HG03045 (cell line): Measurements from ENCODE around the gene MDFIC2.

Experiments
- ATAC-seq: cut with Tn5 transposase; IDR thresholded peaks from one replicate; pipeline ENCODE4 v1.9.1; 2021; ENCODE audit warnings: mild to moderate bottlenecking, moderate library complexity; ENCODE audit not compliant: unreplicated experiment

The MDFIC2 gene

GRCh38 chr3:70185661-70186060 lies 126.8 kb downstream of the MDFIC2 start:
- ATAC-seq = no peak

- ATAC-seq = no peak
Measured at GRCh38 chr3:70183781-70184504, 128.5 kb downstream of the MDFIC2 start.

- ATAC-seq = no peak
Measured at GRCh38 chr3:70182166-70182565, 130.3 kb downstream of the MDFIC2 start.

GRCh38 chr3:70180664-70181063 lies 131.8 kb downstream of the MDFIC2 start:
- no peak for ATAC-seq

DNA sequence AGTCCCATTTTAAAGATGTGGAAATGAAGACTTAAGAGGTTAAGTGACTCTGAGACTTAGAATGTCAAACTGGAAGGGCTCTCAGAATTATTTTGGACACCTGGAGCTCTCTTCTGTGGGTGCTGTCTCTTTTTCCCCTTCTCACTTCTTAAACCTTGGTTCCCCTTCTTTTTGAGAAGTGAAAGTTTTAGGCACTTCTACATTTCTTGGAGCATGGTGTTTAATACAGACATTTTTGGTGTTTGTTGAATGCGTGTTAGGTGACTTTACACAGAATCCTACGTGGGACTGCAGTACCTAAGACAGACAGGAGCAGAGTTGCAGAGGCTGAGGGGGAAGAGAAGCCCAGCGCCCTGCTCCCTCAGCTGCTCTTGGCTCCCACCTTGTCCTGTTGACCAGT lies 133.3 kb downstream of the MDFIC2 start:
- ATAC-seq = no peak

DNA sequence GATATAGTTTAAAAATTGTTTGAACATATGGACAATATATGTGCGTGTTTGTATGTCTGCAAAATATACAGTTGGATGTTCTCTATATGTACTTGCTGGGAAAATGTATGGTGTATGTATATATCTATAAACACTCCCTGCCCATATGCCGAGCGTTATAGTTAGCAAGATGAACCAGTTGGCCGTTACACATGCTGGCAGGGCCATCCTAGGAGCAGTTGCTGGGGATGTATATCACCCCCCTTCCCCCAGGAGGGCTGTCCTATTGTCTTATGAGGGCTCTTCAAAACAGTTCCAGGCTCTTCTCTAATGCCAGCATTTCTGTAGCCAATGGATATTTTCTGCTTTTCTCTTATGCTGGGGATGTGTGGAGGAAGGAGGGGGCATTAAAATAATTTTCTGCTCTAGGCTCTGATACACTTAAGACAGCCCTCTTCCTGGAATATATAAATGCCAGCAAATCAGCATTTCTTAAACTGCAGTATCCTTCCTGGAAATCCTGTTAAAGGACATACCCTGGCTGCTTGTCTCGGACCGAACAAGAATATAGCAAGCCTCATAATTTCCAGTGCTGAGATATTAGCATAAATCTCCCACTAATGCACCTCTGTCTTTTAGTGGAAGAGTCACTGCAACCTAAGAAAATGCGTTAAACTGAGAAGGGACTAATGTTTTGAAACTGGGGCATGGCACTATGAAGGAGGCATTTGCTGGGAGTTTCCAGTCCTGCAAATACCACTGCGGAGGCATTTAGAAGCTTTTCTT lies 134.4 kb downstream of the MDFIC2 start:
- ATAC-seq = no peak

- ATAC-seq = no peak
Measured at GRCh38 chr3:70176224-70176623, 136.2 kb downstream of the MDFIC2 start.

DNA sequence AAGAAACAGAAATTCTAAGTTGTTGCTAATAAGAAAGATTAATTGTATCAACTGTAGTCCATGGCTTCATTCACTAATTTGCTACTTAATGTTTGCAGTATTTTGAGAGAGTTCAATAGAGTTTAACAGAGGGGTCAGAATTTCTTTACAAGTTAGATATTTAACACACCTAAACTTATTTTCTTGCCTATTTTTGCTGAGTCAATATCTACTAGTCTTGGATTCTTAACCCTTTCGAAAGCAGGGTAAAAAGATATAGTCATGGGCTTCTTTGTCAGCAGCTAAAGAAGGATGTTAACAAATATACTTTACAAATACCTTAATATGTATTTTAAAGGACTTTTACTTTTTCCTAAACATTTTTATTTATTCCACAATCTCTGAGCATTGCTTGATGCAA lies 155.6 kb downstream of the MDFIC2 start:
- ATAC-seq = no peak

DNA sequence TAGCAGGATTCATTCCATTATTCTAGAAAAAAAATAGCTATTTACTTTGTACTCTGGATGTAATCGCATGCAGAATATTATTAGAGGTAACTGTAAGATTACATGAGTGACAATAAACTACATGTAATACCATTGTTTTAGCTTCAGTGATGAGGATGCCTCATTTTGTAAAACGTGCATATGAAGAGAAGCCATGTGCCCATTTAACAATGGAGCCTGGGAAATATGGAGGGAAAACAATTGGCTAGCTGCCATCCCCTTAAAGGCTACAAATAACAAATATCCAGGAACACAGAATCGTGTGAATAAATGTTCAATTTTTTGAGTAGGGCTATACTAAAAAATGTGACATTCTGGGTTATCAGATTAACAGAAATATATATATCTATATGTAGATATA lies 161.8 kb downstream of the MDFIC2 start:
- no peak for ATAC-seq

GRCh38 chr3:70149714-70150400 lies 162.6 kb downstream of the MDFIC2 start:
- no peak for ATAC-seq
